Activated CD8-positive, alpha-beta T cell treated with anti-CD3 and anti-CD28 coated beads for 36 hours (primary cell): Measurements from ENCODE around the gene KCNMB1. TPM values are rescaled to one million over a fixed set of nuclear protein-coding genes. Genes with fewer than 3 reads are reported as not detected.

Source experiments
- ATAC-seq: fragments of 200-7000 bp; cut with Tn5 transposase; one replicate; pipeline ENCODE4 v1.10.0; 2021; ENCODE audit warnings: mild to moderate bottlenecking, moderate library complexity
- CTCF ChIA-PET: fragments of 350-600 bp; sonication (Branson Sonifier 250); formaldehyde crosslinking; loops from one replicate; lab custom pipeline; 2021; ENCODE audit warnings: antibody characterized with exemption; lab: Charles Lee
- POLR2A ChIA-PET: fragments of 350-600 bp; sonication (Branson Sonifier 250); formaldehyde crosslinking; loops from one replicate; lab custom pipeline; 2021; ENCODE audit warnings: antibody characterized with exemption; lab: Charles Lee
- DNase-seq: peaks from one replicate; pipeline ENCODE4 v3.0.0-alpha.2; 2020
- H3K27ac Mint-ChIP-seq: one replicate; pipeline ENCODE4 v1.8.0; 2021; ENCODE audit warnings: mild to moderate bottlenecking, mixed read lengths
- H3K27me3 Mint-ChIP-seq: one replicate; pipeline ENCODE4 v1.8.0; 2021; ENCODE audit warnings: mixed read lengths
- H3K36me3 Mint-ChIP-seq: one replicate; pipeline ENCODE4 v1.8.0; 2021; ENCODE audit warnings: low read depth, mixed read lengths
- H3K4me1 Mint-ChIP-seq: one replicate; pipeline ENCODE4 v1.8.0; 2021; ENCODE audit warnings: low read depth, mixed read lengths
- H3K4me3 Mint-ChIP-seq: one replicate; pipeline ENCODE4 v1.8.0; 2021; ENCODE audit warnings: mild to moderate bottlenecking, moderate library complexity, mixed read lengths
- H3K9me3 Mint-ChIP-seq: one replicate; pipeline ENCODE4 v1.8.0; 2021; ENCODE audit warnings: mixed read lengths
- CTCF ChIP-seq: fragments of 200-600 bp; IDR thresholded peaks from one replicate; pipeline ENCODE4 v1.8.0; 2022; ENCODE audit warnings: antibody characterized with exemption, mild to moderate bottlenecking
- intact Hi-C: fragments of 100-400 bp; cut with micrococcal nuclease; formaldehyde crosslinking; loops from one replicate; pipeline ENCODE4 v1.10.0; 2022
- total RNA-seq, 2 experiments: library from RNA; stranded (reverse); gene quantifications; one replicate each; pipeline ENCODE4 v1.2.3, GENCODE V29; 2021

The KCNMB1 gene
- total RNA-seq, 2 experiments from 2014 or later: not detected

GRCh38 chr5:170338933-170339779, 50.0 kb downstream of the KCNMB1 start:
- POLR2A ChIA-PET: interaction anchor here (0.6 to 3.3 kb wide), 13 partner anchors 9 to 113 kb away, joined by 3 to 18 read pairs (median 3); partner anchors contain the start of genes C5orf58 and LCP2
- peak; percentile 95 for TF ChIP-seq CTCF
- H3K4me3 Mint-ChIP-seq: no peak overlapping the region
- no peaks in the 10 kb centered on the region for H3K36me3 Mint-ChIP-seq
- no peaks in the 10 kb centered on the region for H3K9me3 Mint-ChIP-seq
- H3K27ac Mint-ChIP-seq: peak overlapping the region; percentile 75
- ATAC-seq (peak; percentile 70), DNase-seq (peak; percentile 79)
- H3K4me1 Mint-ChIP-seq: peaks cover 39% of the 10 kb centered on the region
- intact Hi-C loops: loop anchor here (1.0 kb wide), 1 partner anchor 113 kb away; no protein-coding TSS in a partner anchor
- H3K27me3 Mint-ChIP-seq: no peaks in the 10 kb centered on the region
- CTCF ChIA-PET: interaction anchor here (0.6 to 7.6 kb wide), 33 partner anchors 9 to 238 kb away, joined by 3 to 228 read pairs (median 5); partner anchors contain the start of genes C5orf58 and LCP2

DNA sequence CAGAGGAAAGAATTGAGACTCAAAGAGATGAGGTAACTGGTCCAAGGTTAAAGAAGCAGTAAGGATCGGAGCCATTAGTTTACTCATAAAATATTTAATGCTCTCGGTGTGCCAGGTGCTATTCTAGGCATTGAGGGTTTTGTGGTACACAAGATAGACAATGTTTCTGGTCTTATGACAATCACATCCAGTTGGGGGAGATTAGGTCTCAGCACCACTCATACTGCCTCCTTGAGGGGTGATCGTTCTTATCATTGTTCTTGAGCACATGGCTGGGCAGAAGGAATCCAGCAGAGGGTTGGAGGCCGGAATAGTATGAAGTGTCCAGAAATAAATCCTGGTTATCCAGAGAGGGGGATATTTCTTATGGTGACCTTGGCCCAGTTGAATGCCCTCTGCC, 50.9 kb downstream of the KCNMB1 start:
- H3K27ac Mint-ChIP-seq: peak overlapping the region; percentile 75

GRCh38 chr5:170337045-170337733, 52.0 kb downstream of the KCNMB1 start:
- no peaks in the 10 kb centered on the region for H3K27me3 Mint-ChIP-seq
- DNase-seq (no peak), ATAC-seq (no peak)
- no peaks in the 10 kb centered on the region for H3K9me3 Mint-ChIP-seq
- H3K27ac Mint-ChIP-seq: peak overlapping the region; percentile 87
- intact Hi-C loops: no loop called here
- CTCF ChIA-PET: interaction anchor here (1.0 to 7.6 kb wide), 11 partner anchors 11 to 113 kb away, joined by 4 to 228 read pairs (median 31); partner anchors contain the start of genes C5orf58 and LCP2
- POLR2A ChIA-PET: interaction anchor here (1.1 to 3.3 kb wide), 5 partner anchors 43 to 104 kb away, joined by 3 to 18 read pairs (median 4); partner anchors contain the start of gene C5orf58
- peaks cover 39% of the 10 kb centered on the region for H3K4me1 Mint-ChIP-seq
- no peak for TF ChIP-seq CTCF
- H3K4me3 Mint-ChIP-seq: no peak overlapping the region
- no peaks in the 10 kb centered on the region for H3K36me3 Mint-ChIP-seq

More for the DNA sequence above, 50.9 kb downstream of the KCNMB1 start:
- ChIA-PET CTCF (interaction anchor here (0.6 to 7.6 kb wide), 30 partner anchors 10 to 237 kb away, joined by 3 to 228 read pairs (median 5); partner anchors contain the start of genes C5orf58 and LCP2), POLR2A (interaction anchor here (0.6 to 3.3 kb wide), 12 partner anchors 10 to 112 kb away, joined by 3 to 18 read pairs (median 3); partner anchors contain the start of genes C5orf58 and LCP2)
- H3K27me3 Mint-ChIP-seq: no peaks in the 10 kb centered on the region
- no peak overlapping the region for H3K4me3 Mint-ChIP-seq
- peaks cover 39% of the 10 kb centered on the region for H3K4me1 Mint-ChIP-seq
- DNase-seq (peak; percentile 29), ATAC-seq (peak; percentile 23)
- no peaks in the 10 kb centered on the region for H3K9me3 Mint-ChIP-seq
- H3K36me3 Mint-ChIP-seq: no peaks in the 10 kb centered on the region
- TF ChIP-seq CTCF: no peak
- intact Hi-C loops: loop anchor here (1.0 kb wide), 1 partner anchor 112 kb away; no protein-coding TSS in a partner anchor

- Mint-ChIP-seq H3K27ac (peak overlapping the region; percentile 87), H3K4me1 (peaks cover 39% of the 10 kb centered on the region), H3K27me3 (no peaks in the 10 kb centered on the region), H3K36me3 (no peaks in the 10 kb centered on the region), H3K4me3 (no peak overlapping the region), H3K9me3 (no peaks in the 10 kb centered on the region)
- ChIA-PET CTCF (interaction anchor here (1.0 to 7.6 kb wide), 6 partner anchors 23 to 112 kb away, joined by 4 to 228 read pairs (median 58); partner anchors contain the start of gene LCP2), POLR2A (interaction anchor here (3.3 kb wide), 1 partner anchor 62 kb away, joined by 18 read pairs; no protein-coding TSS in a partner anchor)
- ATAC-seq: no peak
- no peak for TF ChIP-seq CTCF
- intact Hi-C loops: no loop called here
- peak; percentile 27 for DNase-seq
Observed at GRCh38 chr5:170336065-170336464, 53.1 kb downstream of the KCNMB1 start.
